SH-SY5Y (cell line): ENCODE measurements around the gene SETDB1.

Experiments
- GATA2 ChIP-seq: IDR thresholded peaks from 2 replicates; pipeline ENCODE4 v1.6.1; 2011; ENCODE audit warnings: mild to moderate bottlenecking, low read depth, low read length
- GATA3 ChIP-seq: IDR thresholded peaks from 2 replicates; pipeline ENCODE4 v1.6.1; 2011; ENCODE audit warnings: low read depth, mild to moderate bottlenecking, low read length, moderate library complexity

SETDB1 gene

DNA sequence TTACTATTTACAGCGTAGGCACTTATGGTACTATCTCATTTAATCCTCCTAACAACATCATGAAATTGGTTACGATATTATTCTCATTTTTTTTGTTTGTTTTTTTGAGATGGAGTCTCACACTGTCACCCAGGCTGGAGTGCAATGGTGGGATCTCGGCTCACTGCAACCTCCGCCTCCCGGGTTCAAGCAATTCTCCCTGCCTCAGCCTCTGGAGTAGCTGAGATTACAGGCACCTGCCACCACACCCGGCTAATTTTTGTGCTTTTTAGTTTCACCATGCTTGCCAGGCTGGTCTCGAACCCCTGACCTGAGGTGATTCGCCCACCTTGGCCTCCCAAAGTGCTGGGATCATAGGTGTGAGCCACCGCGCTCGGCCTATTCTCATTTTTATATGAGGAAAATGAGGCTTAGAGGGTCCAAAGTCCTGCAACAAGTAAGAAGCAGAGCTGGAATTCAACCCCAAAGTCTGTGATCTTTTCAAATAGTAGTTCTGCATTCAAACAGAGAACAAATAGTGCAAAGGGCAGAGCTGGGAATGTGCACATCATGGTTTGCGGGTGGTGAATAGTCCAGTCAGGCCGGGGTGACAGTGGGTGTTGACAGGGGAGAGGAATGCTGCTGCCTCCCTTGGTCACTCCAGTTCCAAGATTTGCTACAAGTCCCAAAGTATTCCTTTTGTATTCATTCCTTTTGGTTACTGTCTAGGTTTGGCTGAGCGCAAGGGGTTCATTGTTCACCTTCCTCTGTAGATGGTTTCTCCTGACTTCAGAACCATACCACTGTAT is 86.7 kb downstream of the SETDB1 start:
- TF ChIP-seq GATA2 (no peak), GATA3 (no peak)

DNA sequence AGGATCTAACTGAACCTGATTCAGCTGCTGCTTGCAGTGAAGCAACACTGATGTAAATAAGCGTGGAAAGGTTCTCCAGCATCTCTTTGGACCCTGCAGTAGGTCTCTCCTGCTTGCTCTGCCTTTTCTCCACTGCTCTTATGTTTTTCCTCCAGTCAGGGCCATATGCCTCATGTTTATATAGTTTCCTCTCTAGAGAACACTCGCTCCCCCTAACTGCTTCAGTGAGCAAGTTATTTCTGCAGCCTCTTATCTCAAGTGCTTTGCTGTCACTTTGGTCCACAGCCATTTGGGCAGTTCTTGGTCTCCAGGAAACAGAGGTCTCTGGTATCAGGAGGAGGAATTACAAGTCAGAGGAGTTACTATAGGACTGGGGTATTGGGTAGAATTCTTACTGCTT is 87.4 kb downstream of the SETDB1 start:
- TF ChIP-seq GATA2 (no peak), GATA3 (no peak)
